AG04449 (cell line): ENCODE measurements around the gene CIAO2B.
A peak's percentile ranks its signal among the peaks of the same experiment; 100 is the strongest.
"Not testable (repeated sequence)": the region's sequence is repeated elsewhere in the genome, so short reads cannot be mapped to it uniquely, and the experiment has no call there.

ENCODE experiments used
- CTCF ChIA-PET: fragments of 350-600 bp; formaldehyde crosslinking; extraction: SDS; loops from one replicate; lab custom pipeline; 2021; ENCODE audit warnings: antibody characterized with exemption; lab: Yijun Ruan, JAX
- POLR2A ChIA-PET: fragments of 400-600, 350-600 bp; formaldehyde crosslinking; extraction: SDS; loops from one replicate; lab custom pipeline; 2020; ENCODE audit warnings: antibody characterized with exemption, inconsistent platforms; lab: Yijun Ruan, JAX
- DNase-seq: peaks from one replicate; pipeline ENCODE4 v3.0.0-alpha.2; 2010; ENCODE audit warnings: low read depth, low spot score
- H3K4me3 ChIP-seq: 2 replicates; pipeline ENCODE4 v1.5.1; 2011; ENCODE audit warnings: low read depth, mild to moderate bottlenecking, control low read depth, low read length
- CTCF ChIP-seq: IDR thresholded peaks from one replicate; pipeline ENCODE4 v1.5.1; 2011; ENCODE audit warnings: mild to moderate bottlenecking, moderate library complexity, low read length, control low read depth, inconsistent platforms; ENCODE audit not compliant: insufficient read depth; ENCODE audit errors: missing control alignments

CIAO2B gene

GRCh38 chr16:66936462-66936861 is 2.3 kb upstream of the CIAO2B start:
- POLR2A ChIA-PET, result no interaction called here
- no peak for TF ChIP-seq CTCF
- CTCF ChIA-PET, result interaction anchor here (0.8 to 1.6 kb wide), 5 partner anchors 9 to 46 kb away, joined by 3 to 10 read pairs (median 3); no protein-coding TSS in a partner anchor
- peak overlapping the region; percentile 97 for H3K4me3 ChIP-seq
- DNase-seq, result no peak

- no peak for TF ChIP-seq CTCF
- DNase-seq, result no peak
- ChIA-PET CTCF (interaction anchor here (1.2 to 1.6 kb wide), 4 partner anchors 10 to 45 kb away, joined by 3 to 10 read pairs (median 4); no protein-coding TSS in a partner anchor), POLR2A (no interaction called here)
- peak within 1 kb of the TSS; percentile 97 for H3K4me3 ChIP-seq
Observed at GRCh38 chr16:66935314-66936011, 1.3 kb upstream of the CIAO2B start, which contains the start of gene CES2. CES2 (plus strand) TSS chr16:66935516; CDS start chr16:66935636, 120 bp downstream.

- not testable (repeated sequence) for DNase-seq
Observed at GRCh38 chr16:66934839-66935313, 674 bp upstream of the CIAO2B start.

GRCh38 chr16:66933776-66934137 is 445 bp downstream of the CIAO2B start:
- TF ChIP-seq CTCF, result no peak
- POLR2A ChIA-PET, result no interaction called here
- H3K4me3 ChIP-seq, result peak overlapping the region; percentile 97
- CTCF ChIA-PET, result interaction anchor here (0.6 to 2.4 kb wide), 4 partner anchors 9 to 38 kb away, joined by 3 to 16 read pairs (median 4); no protein-coding TSS in a partner anchor
- DNase-seq, result no peak

More at GRCh38 chr16:66934839-66935313, 674 bp upstream of the CIAO2B start:
- ChIA-PET CTCF (interaction anchor here (1.0 to 2.4 kb wide), 3 partner anchors 8 to 40 kb away, joined by 3 to 16 read pairs (median 6); no protein-coding TSS in a partner anchor), POLR2A (interaction anchor here (0.6 kb wide), 1 partner anchor 40 kb away, joined by 3 read pairs; no protein-coding TSS in a partner anchor)
- H3K4me3 ChIP-seq, result peak overlapping the region; percentile 97

GRCh38 chr16:66932076-66932475 is 2.1 kb downstream of the CIAO2B start:
- ChIA-PET CTCF (interaction anchor here (1.1 to 2.8 kb wide), 3 partner anchors 38 to 253 kb away, joined by 3 to 24 read pairs (median 3); partner anchors contain the start of gene NAE1), POLR2A (interaction anchor here (1.8 kb wide), 1 partner anchor 13 kb away, joined by 4 read pairs; no protein-coding TSS in a partner anchor)
- no peak for TF ChIP-seq CTCF
- no peak for DNase-seq
- H3K4me3 ChIP-seq, result no peak overlapping the region

GRCh38 chr16:66931665-66932064 is 2.5 kb downstream of the CIAO2B start:
- no peak overlapping the region for H3K4me3 ChIP-seq
- ChIA-PET CTCF (interaction anchor here (1.1 to 2.8 kb wide), 3 partner anchors 37 to 254 kb away, joined by 3 to 24 read pairs (median 3); partner anchors contain the start of gene NAE1), POLR2A (interaction anchor here (1.8 kb wide), 1 partner anchor 14 kb away, joined by 4 read pairs; no protein-coding TSS in a partner anchor)
- no peak for TF ChIP-seq CTCF
- no peak for DNase-seq
